AG10803 (cell line): ENCODE measurements around the gene DRC1.

Source experiments
- DNase-seq: peaks from one replicate; pipeline ENCODE4 v3.0.0; 2010; ENCODE audit warnings: low read depth
- H3K4me3 ChIP-seq: 2 replicates; pipeline ENCODE4 v1.5.1; 2011; ENCODE audit warnings: mild to moderate bottlenecking, low read length, control low read depth
- TF ChIP-seq, protein P1 (sequence below): conservative IDR thresholded peaks from 2 replicates; pipeline ENCODE4 v1.5.1; 2011; ENCODE audit warnings: mild to moderate bottlenecking, low read length, control low read depth, inconsistent platforms

The DRC1 gene

GRCh38 chr2:26488463-26489212 is 86.9 kb downstream of the DRC1 start:
- no peak for DNase-seq
- TF ChIP-seq, protein P1, sequence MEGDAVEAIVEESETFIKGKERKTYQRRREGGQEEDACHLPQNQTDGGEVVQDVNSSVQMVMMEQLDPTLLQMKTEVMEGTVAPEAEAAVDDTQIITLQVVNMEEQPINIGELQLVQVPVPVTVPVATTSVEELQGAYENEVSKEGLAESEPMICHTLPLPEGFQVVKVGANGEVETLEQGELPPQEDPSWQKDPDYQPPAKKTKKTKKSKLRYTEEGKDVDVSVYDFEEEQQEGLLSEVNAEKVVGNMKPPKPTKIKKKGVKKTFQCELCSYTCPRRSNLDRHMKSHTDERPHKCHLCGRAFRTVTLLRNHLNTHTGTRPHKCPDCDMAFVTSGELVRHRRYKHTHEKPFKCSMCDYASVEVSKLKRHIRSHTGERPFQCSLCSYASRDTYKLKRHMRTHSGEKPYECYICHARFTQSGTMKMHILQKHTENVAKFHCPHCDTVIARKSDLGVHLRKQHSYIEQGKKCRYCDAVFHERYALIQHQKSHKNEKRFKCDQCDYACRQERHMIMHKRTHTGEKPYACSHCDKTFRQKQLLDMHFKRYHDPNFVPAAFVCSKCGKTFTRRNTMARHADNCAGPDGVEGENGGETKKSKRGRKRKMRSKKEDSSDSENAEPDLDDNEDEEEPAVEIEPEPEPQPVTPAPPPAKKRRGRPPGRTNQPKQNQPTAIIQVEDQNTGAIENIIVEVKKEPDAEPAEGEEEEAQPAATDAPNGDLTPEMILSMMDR = no peak
- no peak overlapping the region for H3K4me3 ChIP-seq

DNA sequence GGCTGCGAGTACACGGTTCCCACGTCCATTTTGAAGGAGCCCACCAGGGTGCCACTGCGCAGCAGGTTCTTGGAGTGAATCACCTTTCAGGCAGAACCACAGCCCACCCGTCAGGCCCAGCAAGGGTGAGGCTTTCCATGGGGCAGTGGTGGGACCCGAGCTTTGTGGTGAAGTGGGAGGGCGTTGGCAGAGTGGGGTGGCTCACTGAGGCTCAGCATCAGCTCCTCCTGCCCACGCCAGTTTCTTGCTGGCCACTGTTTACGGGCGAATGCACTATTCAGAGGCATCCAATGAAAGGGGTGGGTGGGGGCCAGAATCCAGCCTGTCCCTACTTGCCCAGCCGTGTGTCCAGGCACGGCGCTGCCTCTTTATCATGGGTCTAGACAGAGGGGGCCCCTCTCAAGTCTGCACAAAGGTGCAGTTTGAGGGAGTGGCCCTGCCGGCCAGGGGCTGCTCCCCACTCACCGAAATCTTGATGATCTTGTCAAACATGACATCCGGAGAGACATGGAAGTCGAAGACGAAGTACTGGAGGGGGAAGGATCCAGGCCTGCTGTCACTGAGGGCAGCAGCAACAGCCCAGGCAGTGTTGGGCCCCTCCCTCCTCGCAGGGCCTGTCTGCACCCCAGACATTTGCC is 87.6 kb downstream of the DRC1 start:
- TF ChIP-seq, protein P1 = no peak
- H3K4me3 ChIP-seq = no peak overlapping the region
- DNase-seq = no peak

GRCh38 chr2:26491563-26492167 is 89.9 kb downstream of the DRC1 start:
- no peak overlapping the region for H3K4me3 ChIP-seq
- TF ChIP-seq, protein P1 = no peak
- DNase-seq = no peak

GRCh38 chr2:26492749-26493515 is 91.2 kb downstream of the DRC1 start:
- TF ChIP-seq, protein P1 = no peak
- no peak overlapping the region for H3K4me3 ChIP-seq
- DNase-seq = no peak

GRCh38 chr2:26493566-26493965 is 91.8 kb downstream of the DRC1 start:
- DNase-seq = no peak
- TF ChIP-seq, protein P1 = no peak
- H3K4me3 ChIP-seq = no peak overlapping the region

- no peak overlapping the region for H3K4me3 ChIP-seq
- no peak for DNase-seq
- TF ChIP-seq, protein P1 = no peak
These were observed 92.5 kb downstream of the DRC1 start for GRCh38 chr2:26494199-26494598.
